Liver (tissue), 9 donors: ENCODE measurements around the gene STAT6. TPM values are rescaled to one million over a fixed set of nuclear protein-coding genes. Genes with fewer than 3 reads are reported as not detected.

ENCODE experiments used
- DNase-seq: peaks from one replicate; pipeline ENCODE4 v3.0.0-alpha.2; 2017; ENCODE audit warnings: low spot score
- H3K27ac ChIP-seq, 2 donors: one replicate each; pipeline ENCODE4 v1.7.0; 2013; ENCODE audit warnings: inconsistent platforms in 2 of 2, low read length in 2 of 2, control low read depth in 1 of 2, low read depth in 1 of 2, mild to moderate bottlenecking in 1 of 2
- H3K27me3 ChIP-seq, 4 donors: one replicate each; pipeline versions ENCODE4 v1.6.1 to v1.7.0; 2013; ENCODE audit warnings: low read length in 3 of 4, inconsistent platforms in 1 of 4, mild to moderate bottlenecking in 1 of 4, moderate library complexity in 1 of 4; ENCODE audit not compliant: control insufficient read depth in 4 of 4, insufficient read depth in 4 of 4
- H3K36me3 ChIP-seq, 4 donors: one replicate each; pipeline versions ENCODE4 v1.6.1 to v1.7.0; 2013; ENCODE audit warnings: low read length in 3 of 4, mild to moderate bottlenecking in 3 of 4, low read depth in 1 of 4, moderate library complexity in 1 of 4; ENCODE audit not compliant: control insufficient read depth in 4 of 4, insufficient read depth in 3 of 4
- H3K4me1 ChIP-seq, 4 donors: one replicate each; pipeline versions ENCODE4 v1.6.1 to v1.7.0; 2013; ENCODE audit warnings: low read length in 3 of 4, mild to moderate bottlenecking in 3 of 4, moderate library complexity in 1 of 4; ENCODE audit not compliant: control insufficient read depth in 4 of 4, insufficient read depth in 4 of 4
- H3K4me3 ChIP-seq, 3 donors: one replicate each; pipeline versions ENCODE4 v1.6.1 to v1.7.0; 2013; ENCODE audit warnings: low read length in 3 of 3, control low read depth in 1 of 3, low read depth in 1 of 3, mild to moderate bottlenecking in 1 of 3
- H3K9ac ChIP-seq, 2 donors: one replicate each; pipeline ENCODE4 v1.7.0; 2013; ENCODE audit warnings: low read length in 2 of 2, mild to moderate bottlenecking in 2 of 2, moderate library complexity in 2 of 2, control low read depth in 1 of 2, low read depth in 1 of 2
- H3K9me3 ChIP-seq, 4 donors: one replicate each; pipeline versions ENCODE4 v1.6.1 to v1.7.0; 2013; ENCODE audit warnings: low read length in 3 of 4; ENCODE audit not compliant: control insufficient read depth in 4 of 4
- ATF3 ChIP-seq: IDR thresholded peaks from 2 replicates; pipeline ENCODE4 v1.6.1; 2016; ENCODE audit warnings: antibody characterized with exemption
- EGR1 ChIP-seq, 2 donors: IDR thresholded peaks; 2 replicates each; pipeline ENCODE4 v1.6.1; 2016 to 2018; ENCODE audit warnings: antibody characterized with exemption in 2 of 2, low read depth in 2 of 2
- FOXA2 ChIP-seq: IDR thresholded peaks from 2 replicates; pipeline ENCODE4 v1.6.1; 2016; ENCODE audit warnings: antibody characterized with exemption
- GABPA ChIP-seq, 2 donors: IDR thresholded peaks in 1 of 2; conservative IDR thresholded peaks in 1 of 2; 2 replicates each; pipeline ENCODE4 v1.6.1; 2016; ENCODE audit warnings: antibody characterized with exemption in 2 of 2, mild to moderate bottlenecking in 1 of 2, moderate library complexity in 1 of 2
- HNF4G ChIP-seq: IDR thresholded peaks from 2 replicates; pipeline ENCODE4 v1.6.1; 2016; ENCODE audit warnings: antibody characterized with exemption
- JUND ChIP-seq, 2 donors: IDR thresholded peaks; 2 replicates each; pipeline ENCODE4 v1.6.1; 2016; ENCODE audit warnings: antibody characterized with exemption in 2 of 2
- MAX ChIP-seq: IDR thresholded peaks from 2 replicates; pipeline ENCODE4 v1.6.1; 2016; ENCODE audit warnings: antibody characterized with exemption
- NR2F2 ChIP-seq: IDR thresholded peaks from 2 replicates; pipeline ENCODE4 v1.6.1; 2016; ENCODE audit warnings: antibody characterized with exemption
- RAD21 ChIP-seq, 2 donors: IDR thresholded peaks; 2 replicates each; pipeline ENCODE4 v1.6.1; 2016; ENCODE audit warnings: antibody characterized with exemption in 2 of 2, mild to moderate bottlenecking in 2 of 2
- RXRA ChIP-seq, 2 donors: IDR thresholded peaks; 2 replicates each; pipeline ENCODE4 v1.6.1; 2017 to 2018; ENCODE audit warnings: antibody characterized with exemption in 2 of 2, mild to moderate bottlenecking in 1 of 2
- TAF1 ChIP-seq: conservative IDR thresholded peaks from 2 replicates; pipeline ENCODE4 v1.6.1; 2016; ENCODE audit warnings: antibody characterized with exemption, mild to moderate bottlenecking
- YY1 ChIP-seq: IDR thresholded peaks from 2 replicates; pipeline ENCODE4 v1.6.1; 2016; ENCODE audit warnings: antibody characterized with exemption, mild to moderate bottlenecking
- WGBS: extraction: QIAGEN DNeasy Blood & Tissue Kit; methylation state at CpG from one replicate; pipeline ENCODE4 v1.1.7; 2013; 5-methylcytosine and 5-hydroxymethylcytosine counted together
- polyA plus RNA-seq, 2 donors: library from polyadenylated mRNA; stranded (reverse) in 1 of 2; unstranded in 1 of 2; fragments of 200-250 nt in 1 of 2; fragments of >200 nt in 1 of 2; fragmentation: Nextera tagmentation in 1 of 2; extraction: Ambion mirVana in 1 of 2; gene quantifications; one replicate each; pipeline versions ENCODE4 v1.2.1 to v1.2.3, GENCODE V29; 2013 to 2015
- total RNA-seq, 2 donors: library from RNA; depleted of rRNA; stranded (reverse); fragments of >200 nt; gene quantifications; one replicate each; pipeline ENCODE4 v1.2.3, GENCODE V29; 2014
- TF ChIP-seq, protein P1 (sequence below): IDR thresholded peaks from 2 replicates; pipeline ENCODE4 v1.6.1; 2016; ENCODE audit warnings: antibody characterized with exemption, mild to moderate bottlenecking
- TF ChIP-seq, protein P2 (sequence below): fragments of 150-350 bp; IDR thresholded peaks from 2 replicates; pipeline ENCODE4 v1.5.1; 2017; ENCODE audit warnings: improper control_type of control experiment, low read depth, low read length; ENCODE audit not compliant: missing input control
- TF ChIP-seq, protein P3 (sequence below): IDR thresholded peaks from 2 replicates; pipeline ENCODE4 v1.6.1; 2016; ENCODE audit warnings: antibody characterized with exemption
- donor health status: healthy.
- donor health status: healthy.
- donor health status: healthy.
- donor health status: healthy.
- donor health status: healthy.

The STAT6 gene
- total and polyA plus RNA-seq, 4 donors: 27.4 to 57.4 (median 43.6) TPM

DNA sequence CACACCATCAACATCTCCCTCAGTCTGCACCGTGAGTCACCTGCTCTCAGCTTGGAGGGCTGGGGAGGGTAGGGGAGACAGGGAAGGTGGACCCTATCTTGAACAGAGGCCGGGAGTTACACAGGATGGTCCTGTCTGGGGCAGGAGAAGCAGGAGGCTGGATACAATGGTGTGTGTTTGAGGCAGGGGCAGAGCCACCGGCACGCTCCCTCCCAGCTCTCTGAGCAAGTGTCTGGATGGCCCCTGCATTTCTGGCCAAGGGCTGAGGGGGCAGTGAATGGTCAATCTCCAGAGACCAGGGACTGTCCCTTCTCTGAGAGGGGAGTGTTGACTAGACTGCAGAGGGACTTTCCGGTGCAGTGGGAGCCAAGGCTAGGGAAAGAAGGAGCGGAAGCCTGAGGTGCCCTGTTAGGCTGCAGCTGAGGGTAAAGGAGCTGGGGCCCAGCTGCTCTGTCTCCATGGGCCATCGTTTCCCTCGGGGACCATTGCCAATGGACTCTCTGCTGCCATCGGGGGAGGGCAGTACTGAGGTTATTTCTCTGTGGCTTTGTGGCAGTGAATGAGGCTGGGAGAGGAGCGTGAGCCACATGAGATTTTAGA is 34.4 kb upstream of the STAT6 start:
- DNase-seq: no peak
- H3K27me3 ChIP-seq: no peaks in the 10 kb centered on the region
- no peak overlapping the region for H3K9ac ChIP-seq
- H3K4me3 ChIP-seq: no peak overlapping the region
- peak overlapping the region; percentile 22 to 93 for H3K27ac ChIP-seq
- peaks cover 17 to 72% (median 57%) of the 10 kb centered on the region in 4 donors for H3K4me1 ChIP-seq
- WGBS: 65% methylated on average over 10 of the region's 10 CpGs
- TF ChIP-seq MAX (no peak), RAD21 (IDR thresholded peaks at IDR 0.05) (peak in 1 of 2 donors; percentile 6)
- no peaks in the 10 kb centered on the region for H3K9me3 ChIP-seq
- peaks cover 20 to 51% (median 41%) of the 10 kb centered on the region in 4 donors for H3K36me3 ChIP-seq

DNA sequence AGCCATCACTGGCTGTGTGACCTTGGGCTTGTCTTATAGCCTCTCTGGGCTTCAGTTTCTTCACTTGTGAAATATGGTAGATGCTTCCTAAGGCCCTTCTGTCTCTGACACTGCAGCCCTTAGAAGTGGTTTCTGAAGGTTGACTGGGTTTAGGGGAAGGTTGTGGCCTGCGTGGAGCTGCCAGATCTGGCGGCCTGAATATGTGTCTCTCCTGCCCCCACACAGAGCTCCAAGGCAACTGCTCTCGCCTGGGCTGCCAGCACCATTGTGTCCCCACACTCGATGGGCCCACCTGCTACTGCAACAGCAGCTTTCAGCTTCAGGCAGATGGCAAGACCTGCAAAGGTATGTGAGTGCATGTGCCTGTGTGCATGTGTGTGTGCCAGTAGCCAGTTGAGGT is 32.3 kb upstream of the STAT6 start:
- TF ChIP-seq RAD21 (IDR thresholded peaks at IDR 0.05) (no peak), JUND (IDR thresholded peaks at IDR 0.05) (no peak)
- Histone ChIP-seq H3K36me3 (peaks cover 20 to 53% (median 41%) of the 10 kb centered on the region in 4 donors), H3K4me3 (no peak overlapping the region), H3K4me1 (peaks cover 17 to 73% (median 54%) of the 10 kb centered on the region in 4 donors), H3K27ac (no peak overlapping the region), H3K9me3 (no peaks in the 10 kb centered on the region), H3K27me3 (no peaks in the 10 kb centered on the region), H3K9ac (no peak overlapping the region)
- DNase-seq: no peak
- WGBS: 89% methylated on average over 4 of the region's 4 CpGs

GRCh38 chr12:57142727-57143126 is 31.6 kb upstream of the STAT6 start:
- Histone ChIP-seq H3K27ac (peak overlapping the region; percentile 29 to 32), H3K9me3 (no peaks in the 10 kb centered on the region), H3K27me3 (no peaks in the 10 kb centered on the region), H3K36me3 (peaks cover 20 to 53% (median 41%) of the 10 kb centered on the region in 4 donors), H3K4me3 (no peak overlapping the region), H3K4me1 (peaks cover 17 to 73% (median 54%) of the 10 kb centered on the region in 4 donors), H3K9ac (no peak overlapping the region)
- WGBS: 88% methylated on average over 7 of the region's 7 CpGs
- DNase-seq: no peak
- TF ChIP-seq ATF3 (no peak), NR2F2 (no peak), YY1 (no peak), FOXA2 (no peak), TAF1 (no peak), EGR1 (IDR thresholded peaks at IDR 0.05; ENCODE audit: low read depth in 2 of 2) (no peak), RAD21 (IDR thresholded peaks at IDR 0.05) (no peak), GABPA (IDR thresholded peaks at IDR 0.05 in 1 of 2, conservative IDR thresholded peaks at IDR 0.05 in 1 of 2) (no peak), HNF4G (no peak), JUND (IDR thresholded peaks at IDR 0.05) (no peak), RXRA (IDR thresholded peaks at IDR 0.05) (no peak)
- TF ChIP-seq, protein P1, sequence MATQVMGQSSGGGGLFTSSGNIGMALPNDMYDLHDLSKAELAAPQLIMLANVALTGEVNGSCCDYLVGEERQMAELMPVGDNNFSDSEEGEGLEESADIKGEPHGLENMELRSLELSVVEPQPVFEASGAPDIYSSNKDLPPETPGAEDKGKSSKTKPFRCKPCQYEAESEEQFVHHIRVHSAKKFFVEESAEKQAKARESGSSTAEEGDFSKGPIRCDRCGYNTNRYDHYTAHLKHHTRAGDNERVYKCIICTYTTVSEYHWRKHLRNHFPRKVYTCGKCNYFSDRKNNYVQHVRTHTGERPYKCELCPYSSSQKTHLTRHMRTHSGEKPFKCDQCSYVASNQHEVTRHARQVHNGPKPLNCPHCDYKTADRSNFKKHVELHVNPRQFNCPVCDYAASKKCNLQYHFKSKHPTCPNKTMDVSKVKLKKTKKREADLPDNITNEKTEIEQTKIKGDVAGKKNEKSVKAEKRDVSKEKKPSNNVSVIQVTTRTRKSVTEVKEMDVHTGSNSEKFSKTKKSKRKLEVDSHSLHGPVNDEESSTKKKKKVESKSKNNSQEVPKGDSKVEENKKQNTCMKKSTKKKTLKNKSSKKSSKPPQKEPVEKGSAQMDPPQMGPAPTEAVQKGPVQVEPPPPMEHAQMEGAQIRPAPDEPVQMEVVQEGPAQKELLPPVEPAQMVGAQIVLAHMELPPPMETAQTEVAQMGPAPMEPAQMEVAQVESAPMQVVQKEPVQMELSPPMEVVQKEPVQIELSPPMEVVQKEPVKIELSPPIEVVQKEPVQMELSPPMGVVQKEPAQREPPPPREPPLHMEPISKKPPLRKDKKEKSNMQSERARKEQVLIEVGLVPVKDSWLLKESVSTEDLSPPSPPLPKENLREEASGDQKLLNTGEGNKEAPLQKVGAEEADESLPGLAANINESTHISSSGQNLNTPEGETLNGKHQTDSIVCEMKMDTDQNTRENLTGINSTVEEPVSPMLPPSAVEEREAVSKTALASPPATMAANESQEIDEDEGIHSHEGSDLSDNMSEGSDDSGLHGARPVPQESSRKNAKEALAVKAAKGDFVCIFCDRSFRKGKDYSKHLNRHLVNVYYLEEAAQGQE: no peak
- TF ChIP-seq, protein P2, sequence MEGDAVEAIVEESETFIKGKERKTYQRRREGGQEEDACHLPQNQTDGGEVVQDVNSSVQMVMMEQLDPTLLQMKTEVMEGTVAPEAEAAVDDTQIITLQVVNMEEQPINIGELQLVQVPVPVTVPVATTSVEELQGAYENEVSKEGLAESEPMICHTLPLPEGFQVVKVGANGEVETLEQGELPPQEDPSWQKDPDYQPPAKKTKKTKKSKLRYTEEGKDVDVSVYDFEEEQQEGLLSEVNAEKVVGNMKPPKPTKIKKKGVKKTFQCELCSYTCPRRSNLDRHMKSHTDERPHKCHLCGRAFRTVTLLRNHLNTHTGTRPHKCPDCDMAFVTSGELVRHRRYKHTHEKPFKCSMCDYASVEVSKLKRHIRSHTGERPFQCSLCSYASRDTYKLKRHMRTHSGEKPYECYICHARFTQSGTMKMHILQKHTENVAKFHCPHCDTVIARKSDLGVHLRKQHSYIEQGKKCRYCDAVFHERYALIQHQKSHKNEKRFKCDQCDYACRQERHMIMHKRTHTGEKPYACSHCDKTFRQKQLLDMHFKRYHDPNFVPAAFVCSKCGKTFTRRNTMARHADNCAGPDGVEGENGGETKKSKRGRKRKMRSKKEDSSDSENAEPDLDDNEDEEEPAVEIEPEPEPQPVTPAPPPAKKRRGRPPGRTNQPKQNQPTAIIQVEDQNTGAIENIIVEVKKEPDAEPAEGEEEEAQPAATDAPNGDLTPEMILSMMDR: no peak
- TF ChIP-seq, protein P3, sequence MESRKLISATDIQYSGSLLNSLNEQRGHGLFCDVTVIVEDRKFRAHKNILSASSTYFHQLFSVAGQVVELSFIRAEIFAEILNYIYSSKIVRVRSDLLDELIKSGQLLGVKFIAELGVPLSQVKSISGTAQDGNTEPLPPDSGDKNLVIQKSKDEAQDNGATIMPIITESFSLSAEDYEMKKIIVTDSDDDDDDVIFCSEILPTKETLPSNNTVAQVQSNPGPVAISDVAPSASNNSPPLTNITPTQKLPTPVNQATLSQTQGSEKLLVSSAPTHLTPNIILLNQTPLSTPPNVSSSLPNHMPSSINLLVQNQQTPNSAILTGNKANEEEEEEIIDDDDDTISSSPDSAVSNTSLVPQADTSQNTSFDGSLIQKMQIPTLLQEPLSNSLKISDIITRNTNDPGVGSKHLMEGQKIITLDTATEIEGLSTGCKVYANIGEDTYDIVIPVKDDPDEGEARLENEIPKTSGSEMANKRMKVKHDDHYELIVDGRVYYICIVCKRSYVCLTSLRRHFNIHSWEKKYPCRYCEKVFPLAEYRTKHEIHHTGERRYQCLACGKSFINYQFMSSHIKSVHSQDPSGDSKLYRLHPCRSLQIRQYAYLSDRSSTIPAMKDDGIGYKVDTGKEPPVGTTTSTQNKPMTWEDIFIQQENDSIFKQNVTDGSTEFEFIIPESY: no peak
